Iris pigment epithelial cell (primary cell): Measurements from ENCODE around the gene LAMA4.

ENCODE experiments used
- DNase-seq: peaks from one replicate; pipeline ENCODE4 v3.0.0-alpha.2; 2011; ENCODE audit warnings: low read depth

Gene LAMA4

DNA sequence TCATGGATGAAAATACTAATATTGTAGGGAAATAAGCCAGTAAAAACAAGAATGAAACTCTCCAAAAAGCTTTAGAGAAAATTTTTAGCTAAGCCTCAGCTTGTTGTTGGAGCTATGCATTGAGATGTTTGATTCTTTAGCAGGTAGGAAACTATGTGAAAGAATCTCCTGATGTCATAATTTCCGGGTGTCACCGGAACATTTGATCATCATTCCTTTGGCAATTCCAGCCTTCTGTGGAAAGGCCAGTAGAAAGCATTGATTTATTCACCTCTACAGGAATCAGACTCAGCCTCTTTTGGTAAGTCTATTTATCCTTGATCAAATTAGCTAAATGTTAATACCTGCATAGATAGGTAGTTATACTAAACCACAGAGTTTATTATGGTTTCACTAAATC, 157.5 kb downstream of the LAMA4 start:
- DNase-seq: no peak

DNA sequence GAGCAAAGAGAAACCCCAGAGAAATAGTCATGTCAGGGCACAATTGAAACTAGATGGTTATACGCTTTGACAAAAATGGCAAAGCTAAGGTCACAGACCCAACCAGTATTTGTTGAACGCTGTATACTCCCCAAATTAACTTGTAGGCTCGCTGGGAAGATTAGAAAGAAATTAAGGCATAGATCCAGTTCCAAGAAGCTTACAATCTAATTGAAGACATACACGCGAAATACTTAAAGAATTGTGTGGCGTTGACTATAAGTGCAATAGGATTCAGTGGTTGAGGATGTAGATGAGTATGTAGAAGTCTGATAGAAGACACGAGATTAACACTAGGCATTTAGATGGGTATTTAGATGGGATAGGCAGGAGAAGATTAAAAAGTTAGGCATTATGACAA, 166.5 kb downstream of the LAMA4 start:
- no peak for DNase-seq

- peak; percentile 100 for DNase-seq
Measured at GRCh38 chr6:112087136-112087911, 167.0 kb downstream of the LAMA4 start, which contains the start of the genes FAM229B and TUBE1. Gene FAM229B, plus strand, starts transcription at chr6:112087591. Its CDS starts 11,693 bp downstream, at chr6:112099284. Gene TUBE1, minus strand, starts transcription at chr6:112087482. Its CDS starts 48 bp downstream, at chr6:112087434.

DNA sequence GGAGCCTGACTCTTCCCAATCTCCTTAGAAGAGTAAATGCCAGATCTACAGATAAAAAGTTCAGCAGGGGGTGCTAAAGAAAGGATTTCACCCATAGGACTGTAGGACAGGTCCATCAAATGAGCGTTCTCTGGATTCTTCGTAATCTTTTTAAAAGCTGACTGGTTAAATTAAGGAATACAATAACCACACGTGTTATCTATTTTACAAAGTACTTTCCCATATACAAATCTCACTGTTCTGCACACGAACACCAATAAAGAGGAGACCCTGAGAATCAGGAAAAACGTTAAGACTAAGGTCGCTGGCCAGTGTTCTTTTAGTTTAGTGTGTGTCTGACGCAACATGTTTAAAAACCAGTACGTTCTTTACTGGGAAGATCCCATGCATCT, 167.6 kb downstream of the LAMA4 start:
- DNase-seq: peak; percentile 66

DNA sequence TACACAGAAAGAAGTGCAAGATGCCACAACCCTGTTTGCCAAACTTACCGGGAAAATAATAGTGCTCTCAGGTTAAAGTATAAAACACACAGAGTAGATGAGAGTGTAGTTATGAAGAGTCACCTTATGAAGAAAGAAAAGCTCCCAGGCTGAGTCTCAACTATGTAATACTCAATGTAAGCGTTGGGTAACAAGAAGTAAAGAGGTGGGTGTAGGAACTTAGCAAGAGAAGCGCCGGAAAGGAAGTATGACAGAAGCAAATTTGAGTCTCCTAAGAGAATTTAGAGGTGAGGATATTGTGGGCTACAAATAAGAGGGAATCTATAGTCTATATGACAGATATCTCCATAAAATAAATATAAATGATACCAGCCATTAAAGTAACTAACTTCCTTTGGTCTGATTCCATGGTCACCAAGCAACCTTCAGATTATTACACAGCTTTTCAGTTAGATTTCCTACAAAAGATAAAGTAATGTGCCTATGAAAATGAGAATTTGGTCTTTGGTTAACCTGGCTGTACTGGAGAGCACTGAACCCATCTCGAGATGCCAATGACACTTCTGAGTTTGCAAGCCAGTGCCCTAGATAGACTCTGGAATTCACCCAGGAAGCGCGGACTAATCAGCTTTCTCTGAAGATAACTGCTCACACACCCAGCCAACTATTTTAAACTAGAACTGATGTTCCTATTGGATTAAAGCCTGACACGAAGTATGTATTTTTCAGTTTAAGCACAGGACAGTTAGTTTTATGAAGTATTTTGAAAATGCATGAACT, 168.9 kb downstream of the LAMA4 start:
- DNase-seq: no peak

- DNase-seq: no peak
Measured at GRCh38 chr6:112081569-112081968, 172.8 kb downstream of the LAMA4 start.

- no peak for DNase-seq
Measured at GRCh38 chr6:112066606-112067005, 187.8 kb downstream of the LAMA4 start.

- no peak for DNase-seq
Measured at GRCh38 chr6:112065426-112065986, 188.9 kb downstream of the LAMA4 start.

DNA sequence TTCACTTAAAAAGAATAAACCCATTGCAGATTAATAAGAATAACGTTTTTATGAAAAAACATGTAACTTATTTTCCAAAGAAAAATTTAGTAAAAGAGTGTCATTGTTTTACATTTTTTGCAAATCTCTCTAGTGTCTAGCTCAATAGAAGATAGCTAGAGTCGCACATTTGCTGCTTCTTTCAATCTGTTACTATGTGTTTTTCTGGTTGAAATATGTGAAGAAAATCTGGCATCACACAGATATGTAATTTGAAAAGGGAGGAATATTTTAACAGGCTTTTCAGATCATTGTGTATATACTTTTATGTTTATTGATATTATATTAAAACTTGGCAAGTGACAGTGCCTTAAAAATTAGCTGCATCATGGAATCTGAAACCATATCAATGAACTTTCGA, 191.4 kb downstream of the LAMA4 start:
- no peak for DNase-seq

DNA sequence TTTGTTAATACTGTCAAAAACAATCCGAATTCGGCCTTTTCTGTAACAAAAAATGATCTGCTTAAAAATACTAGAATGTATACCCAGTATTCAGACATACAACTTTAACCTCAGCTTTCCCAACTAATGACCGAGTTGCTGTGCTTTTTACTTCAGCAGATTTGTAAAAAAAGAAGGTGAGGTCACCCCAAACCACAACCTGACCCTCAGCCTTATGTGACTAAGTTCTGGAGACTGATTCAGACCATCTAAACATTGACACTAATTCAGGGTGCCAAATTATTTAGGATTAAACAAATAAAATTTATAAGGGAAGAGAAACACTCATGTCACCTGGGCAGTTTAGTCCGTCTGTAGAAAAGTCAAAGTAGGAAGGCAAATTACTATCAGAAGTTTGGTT, 192.8 kb downstream of the LAMA4 start:
- peak; percentile 72 for DNase-seq
